Prostate gland (tissue), 2 donors: ENCODE results near the gene MED29. TPM values are rescaled to one million over a fixed set of nuclear protein-coding genes. Genes with fewer than 3 reads are reported as not detected.

Experiments
- DNase-seq: peaks from one replicate; pipeline ENCODE4 v3.0.0-alpha.2; 2019; ENCODE audit warnings: low spot score
- H3K27ac ChIP-seq, 2 donors: fragments of 200-600 bp; sonication (generic); 2 replicates each; pipeline ENCODE4 v1.5.1; 2017 to 2019
- H3K27me3 ChIP-seq: fragments of 200-600 bp; sonication (generic); replicated peaks from 2 replicates; pipeline ENCODE4 v1.5.1; 2019; ENCODE audit not compliant: insufficient read depth
- H3K36me3 ChIP-seq, 2 donors: fragments of 200-600 bp; sonication (generic); 1 replicate in 1 of 2; 2 replicates in 1 of 2; pipeline versions ENCODE4 v1.5.1 to v1.8.1; 2017 to 2019
- H3K4me1 ChIP-seq: fragments of 200-600 bp; sonication (generic); replicated peaks from 2 replicates; pipeline ENCODE4 v1.5.1; 2019
- H3K4me3 ChIP-seq, 2 donors: fragments of 200-600 bp; sonication (generic); 2 replicates each; pipeline ENCODE4 v1.5.1; 2017 to 2019
- H3K9me3 ChIP-seq: fragments of 200-600 bp; sonication (generic); 2 replicates; pipeline ENCODE4 v1.5.1; 2017
- POLR2A ChIP-seq: fragments of 450-650 bp; IDR thresholded peaks from one replicate; pipeline ENCODE4 v1.6.1; 2016; ENCODE audit warnings: antibody characterized with exemption, mild to moderate bottlenecking
- POLR2AphosphoS5 ChIP-seq: sonication (generic); formaldehyde crosslinking; IDR thresholded peaks from one replicate; pipeline ENCODE4 v1.6.1; 2017; ENCODE audit warnings: antibody characterized with exemption
- WGBS: methylation state at CpG from one replicate; pipeline ENCODE4 v1.1.5; 2018; 5-methylcytosine and 5-hydroxymethylcytosine counted together
- intact Hi-C: fragments of 100-400 bp; cut with DNase I; formaldehyde crosslinking; loops from one replicate; pipeline ENCODE4 v1.14.2; 2022
- total RNA-seq, 2 donors: library from RNA; depleted of rRNA; stranded (reverse); fragments of >200 nt; gene quantifications; one replicate each; pipeline ENCODE4 v1.1.0, GENCODE V29; 2016
- TF ChIP-seq, protein P1 (sequence below), 4 experiments: fragments of 200-600 bp in 2 of 4; fragments of 450-650 bp in 2 of 4; sonication (generic) in 2 of 4; IDR thresholded peaks; 1 replicate in 3 of 4; 2 replicates in 1 of 4; pipeline ENCODE4 v1.5.1; 2016 to 2019; ENCODE audit warnings: antibody characterized with exemption in 4 of 4, mild to moderate bottlenecking in 2 of 4, moderate library complexity in 2 of 4

MED29 gene
- total RNA-seq, 2 donors from 2014 or later = 50.2 to 56.4 TPM

DNA sequence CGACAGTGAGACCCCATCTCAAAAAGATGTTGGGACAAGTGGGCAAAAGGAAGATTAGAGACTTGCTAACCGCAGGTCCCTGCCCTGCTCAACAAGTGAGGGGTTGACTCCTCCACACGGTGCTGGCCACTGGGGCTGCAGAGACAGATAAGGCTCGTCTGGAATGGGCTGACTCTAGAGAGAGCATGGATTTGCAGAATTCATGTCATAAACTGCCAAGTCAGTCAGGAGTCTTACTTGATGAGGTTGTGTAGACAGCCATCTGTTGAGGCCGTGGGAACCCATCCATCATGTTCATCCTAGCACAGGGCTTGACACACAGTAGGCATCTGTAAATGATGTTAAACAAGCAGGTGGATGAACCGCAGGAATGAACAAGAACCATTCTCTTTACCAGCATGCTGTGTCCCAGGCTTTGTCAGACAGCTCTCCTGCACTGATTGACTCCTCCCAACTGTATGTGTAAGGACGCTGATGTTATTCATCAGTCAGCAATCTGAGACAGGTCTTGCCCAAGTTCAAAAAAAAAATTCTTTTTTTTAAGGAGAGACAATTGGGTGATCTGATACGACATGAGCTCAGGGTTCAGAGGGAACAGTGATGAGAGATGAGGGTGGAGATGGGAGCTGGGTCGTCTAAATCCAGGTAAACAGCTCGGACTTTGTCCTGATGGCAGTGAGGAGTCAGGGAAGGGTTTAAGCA is 9.1 kb upstream of the MED29 start:
- intact Hi-C loops = no loop called here
- no peak overlapping the region for H3K4me3 ChIP-seq
- WGBS = 80% methylated on average over 10 of the region's 10 CpGs
- H3K36me3 ChIP-seq = peaks cover 24 to 49% of the 10 kb centered on the region in 2 donors
- H3K4me1 ChIP-seq = no peaks in the 10 kb centered on the region
- H3K27me3 ChIP-seq = no peaks in the 10 kb centered on the region
- no peak for DNase-seq
- no peaks in the 10 kb centered on the region for H3K9me3 ChIP-seq
- TF ChIP-seq POLR2AphosphoS5 (no peak), POLR2A (no peak)
- TF ChIP-seq, protein P1, sequence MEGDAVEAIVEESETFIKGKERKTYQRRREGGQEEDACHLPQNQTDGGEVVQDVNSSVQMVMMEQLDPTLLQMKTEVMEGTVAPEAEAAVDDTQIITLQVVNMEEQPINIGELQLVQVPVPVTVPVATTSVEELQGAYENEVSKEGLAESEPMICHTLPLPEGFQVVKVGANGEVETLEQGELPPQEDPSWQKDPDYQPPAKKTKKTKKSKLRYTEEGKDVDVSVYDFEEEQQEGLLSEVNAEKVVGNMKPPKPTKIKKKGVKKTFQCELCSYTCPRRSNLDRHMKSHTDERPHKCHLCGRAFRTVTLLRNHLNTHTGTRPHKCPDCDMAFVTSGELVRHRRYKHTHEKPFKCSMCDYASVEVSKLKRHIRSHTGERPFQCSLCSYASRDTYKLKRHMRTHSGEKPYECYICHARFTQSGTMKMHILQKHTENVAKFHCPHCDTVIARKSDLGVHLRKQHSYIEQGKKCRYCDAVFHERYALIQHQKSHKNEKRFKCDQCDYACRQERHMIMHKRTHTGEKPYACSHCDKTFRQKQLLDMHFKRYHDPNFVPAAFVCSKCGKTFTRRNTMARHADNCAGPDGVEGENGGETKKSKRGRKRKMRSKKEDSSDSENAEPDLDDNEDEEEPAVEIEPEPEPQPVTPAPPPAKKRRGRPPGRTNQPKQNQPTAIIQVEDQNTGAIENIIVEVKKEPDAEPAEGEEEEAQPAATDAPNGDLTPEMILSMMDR (IDR thresholded peaks at IDR 0.05) = no peak
- no peak overlapping the region for H3K27ac ChIP-seq

DNA sequence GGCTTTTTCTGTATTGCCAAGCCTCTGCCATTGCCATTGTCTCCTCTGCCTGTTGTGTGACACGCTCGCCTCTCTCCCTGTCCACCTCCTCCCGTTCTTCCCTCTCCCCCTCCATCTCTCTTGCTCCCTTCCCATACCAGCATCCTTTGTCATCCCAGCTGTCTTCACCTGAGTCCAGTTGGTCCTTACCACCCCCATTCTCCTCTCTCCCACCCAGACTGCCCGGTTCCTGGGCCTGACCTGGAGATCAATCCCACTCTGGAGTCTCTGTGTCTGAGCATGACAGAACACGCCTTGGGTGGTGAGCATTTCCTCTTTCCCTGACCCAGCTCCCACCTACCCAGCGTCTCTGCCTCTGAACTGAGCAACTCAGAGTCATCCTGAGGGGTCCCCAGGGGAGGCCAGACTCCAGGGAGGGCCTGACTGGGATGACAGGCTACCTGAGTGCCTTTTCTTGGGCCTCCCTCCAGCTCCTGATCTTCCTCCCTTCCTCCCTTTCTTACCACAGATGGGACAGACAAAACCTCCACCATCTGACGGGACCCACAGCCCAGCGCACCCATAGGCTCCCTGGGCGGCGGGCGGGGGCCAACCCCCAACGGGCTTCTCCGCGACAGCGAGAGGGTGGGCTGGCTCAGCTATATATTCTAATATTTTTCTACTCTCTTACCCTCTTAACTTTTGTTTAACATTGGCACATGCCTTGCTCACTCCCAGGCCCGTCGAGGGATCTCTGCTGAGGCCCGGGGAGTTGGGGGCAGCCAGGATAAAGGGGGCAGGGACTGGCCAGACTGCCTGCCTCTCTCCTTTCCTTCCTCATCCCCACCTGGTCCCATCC is 8.0 kb upstream of the MED29 start:
- WGBS = 80% methylated on average over 18 of the region's 18 CpGs
- no peak overlapping the region for H3K27ac ChIP-seq
- peaks cover 16 to 45% of the 10 kb centered on the region in 2 donors for H3K36me3 ChIP-seq
- intact Hi-C loops = no loop called here
- no peaks in the 10 kb centered on the region for H3K9me3 ChIP-seq
- TF ChIP-seq POLR2AphosphoS5 = no peak
- TF ChIP-seq, protein P1 (IDR thresholded peaks at IDR 0.05) = no peak
- no peak for TF ChIP-seq POLR2A
- H3K4me1 ChIP-seq = no peaks in the 10 kb centered on the region
- no peak overlapping the region for H3K4me3 ChIP-seq
- H3K27me3 ChIP-seq = no peaks in the 10 kb centered on the region
- DNase-seq = no peak

DNA sequence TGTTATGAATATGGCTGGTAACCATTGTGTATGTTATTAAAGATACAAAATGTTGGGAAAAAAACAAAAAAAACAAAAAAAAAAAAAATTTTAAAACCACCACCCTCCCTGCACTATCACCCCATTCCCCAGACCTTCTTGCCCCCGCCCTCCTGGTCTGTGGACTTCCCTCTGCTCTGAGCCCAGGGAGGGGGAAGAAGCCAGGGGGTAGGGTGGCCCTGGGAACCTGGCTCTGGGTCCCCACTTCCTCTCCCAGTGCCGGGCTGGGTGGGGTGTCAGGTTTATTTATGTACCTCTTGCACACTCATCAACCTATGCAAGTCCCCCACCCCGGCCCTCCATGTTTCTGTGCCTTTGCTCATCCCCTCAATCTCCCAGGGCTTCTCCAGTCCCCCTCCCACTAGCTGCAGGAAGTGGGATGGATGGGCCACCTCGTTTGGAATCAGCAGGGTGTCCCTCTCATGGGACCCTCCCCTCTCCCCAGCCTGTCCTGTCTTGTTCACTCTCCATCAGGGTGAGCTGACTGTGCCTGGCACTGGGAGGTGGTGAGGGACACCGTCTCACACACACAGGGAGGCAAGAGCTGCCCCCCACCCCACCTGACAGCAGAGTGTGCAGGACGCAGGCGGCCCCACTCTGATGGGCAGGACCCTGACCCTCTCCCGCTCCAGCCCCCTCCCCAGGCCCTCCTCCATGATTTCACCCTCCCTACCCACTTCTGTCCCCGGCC is 6.2 kb upstream of the MED29 start:
- H3K27ac ChIP-seq = no peak overlapping the region
- no peaks in the 10 kb centered on the region for H3K27me3 ChIP-seq

DNA sequence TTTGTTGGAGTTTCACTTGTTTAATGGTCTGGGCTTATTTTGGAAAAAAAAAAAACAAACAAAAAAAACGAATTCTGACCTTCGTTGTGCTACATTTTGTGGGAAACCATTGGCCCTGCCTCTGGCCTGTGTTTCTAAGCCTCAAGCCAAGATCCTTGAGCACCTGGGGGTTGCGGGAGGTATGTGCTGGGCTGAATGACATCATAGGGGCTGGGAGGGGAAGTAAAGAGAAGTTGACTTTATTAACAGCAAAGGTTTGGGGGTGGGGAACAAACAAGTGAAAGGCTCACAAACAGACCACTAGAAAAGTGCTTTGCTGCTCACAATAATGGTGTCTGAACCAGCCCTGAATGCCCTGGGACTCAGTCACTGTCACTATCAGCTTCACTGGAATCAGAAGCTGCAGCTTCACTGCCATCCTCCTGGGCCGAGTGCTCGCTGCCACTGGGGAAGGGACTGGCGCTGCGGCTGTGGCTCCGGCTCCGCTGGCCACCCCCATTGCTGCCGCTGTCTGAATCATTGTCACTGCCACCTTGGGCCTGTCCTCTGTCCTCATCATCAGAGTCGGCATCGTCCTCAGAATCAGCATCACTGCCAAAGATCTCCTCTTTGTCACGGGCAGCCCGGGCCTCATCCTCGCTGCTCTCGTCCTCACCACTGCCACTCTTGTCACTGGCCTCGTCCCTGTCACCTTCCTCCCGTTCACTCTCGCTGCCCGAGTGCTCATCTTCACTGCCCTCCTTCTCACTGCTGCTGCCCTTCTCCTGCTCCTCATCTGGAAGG is 5.4 kb upstream of the MED29 start:
- DNase-seq = no peak
- Histone ChIP-seq H3K36me3 (peaks cover 4 to 33% of the 10 kb centered on the region in 2 donors), H3K9me3 (no peaks in the 10 kb centered on the region), H3K27me3 (no peaks in the 10 kb centered on the region), H3K4me3 (no peak overlapping the region), H3K4me1 (peaks cover 8% of the 10 kb centered on the region), H3K27ac (no peak overlapping the region)
- intact Hi-C loops = no loop called here
- TF ChIP-seq POLR2A (no peak), POLR2AphosphoS5 (no peak)
- TF ChIP-seq, protein P1 (IDR thresholded peaks at IDR 0.05) = no peak
- 72% methylated on average over 20 of the region's 20 CpGs for WGBS

More for the DNA sequence above, 6.2 kb upstream of the MED29 start:
- H3K4me1 ChIP-seq = peaks cover 8% of the 10 kb centered on the region
- intact Hi-C loops = no loop called here
- H3K4me3 ChIP-seq = no peak overlapping the region
- no peak for DNase-seq
- no peaks in the 10 kb centered on the region for H3K9me3 ChIP-seq
- H3K36me3 ChIP-seq = peaks cover 12 to 41% of the 10 kb centered on the region in 2 donors
- 56% methylated on average over 9 of the region's 9 CpGs for WGBS
- TF ChIP-seq POLR2AphosphoS5 (no peak), POLR2A (no peak)
- TF ChIP-seq, protein P1 (IDR thresholded peaks at IDR 0.05) = no peak
